Activated B cell treated with CpG ODN at 0.5 μM for 24 hours (primary cell): ENCODE data around the gene CADPS2. TPM values are rescaled to one million over a fixed set of nuclear protein-coding genes. Genes with fewer than 3 reads are reported as not detected.

Experiments
- ATAC-seq: fragments of 200-7000 bp; cut with Tn5 transposase; one replicate; pipeline ENCODE4 v1.10.0; 2021; ENCODE audit warnings: low read depth, mild to moderate bottlenecking, moderate library complexity
- CTCF ChIA-PET: fragments of 350-600 bp; sonication (Branson Sonifier 250); formaldehyde crosslinking; loops from one replicate; lab custom pipeline; 2021; ENCODE audit warnings: antibody characterized with exemption; lab: Charles Lee
- POLR2A ChIA-PET: fragments of 350-600 bp; sonication (Branson Sonifier 250); formaldehyde crosslinking; loops from one replicate; lab custom pipeline; 2021; ENCODE audit warnings: antibody characterized with exemption; lab: Charles Lee
- DNase-seq: peaks from one replicate; pipeline ENCODE4 v3.0.0; 2022
- H3K27ac Mint-ChIP-seq: one replicate; pipeline ENCODE4 v1.8.0; 2020; ENCODE audit warnings: mixed read lengths
- H3K27me3 Mint-ChIP-seq: one replicate; pipeline ENCODE4 v1.8.0; 2021; ENCODE audit warnings: mixed read lengths
- H3K36me3 Mint-ChIP-seq: one replicate; pipeline ENCODE4 v1.8.0; 2021; ENCODE audit warnings: low read depth, mixed read lengths
- H3K4me1 Mint-ChIP-seq: one replicate; pipeline ENCODE4 v1.8.0; 2021; ENCODE audit warnings: mixed read lengths
- H3K4me3 Mint-ChIP-seq: one replicate; pipeline ENCODE4 v1.8.0; 2020; ENCODE audit warnings: mild to moderate bottlenecking, mixed read lengths
- H3K9me3 Mint-ChIP-seq: one replicate; pipeline ENCODE4 v1.8.0; 2020; ENCODE audit warnings: mixed read lengths
- intact Hi-C: fragments of 100-400 bp; cut with micrococcal nuclease; formaldehyde crosslinking; loops from one replicate; pipeline ENCODE4 v1.15.1; 2024
- total RNA-seq: library from RNA; stranded (reverse); gene quantifications from 2 replicates; pipeline ENCODE4 v1.2.3, GENCODE V29; 2022
- TF ChIP-seq, protein P1 (sequence below): fragments of 200-600 bp; IDR thresholded peaks from one replicate; pipeline ENCODE4 v1.8.0; 2022; ENCODE audit warnings: antibody characterized with exemption, mild to moderate bottlenecking

The CADPS2 gene
- total RNA-seq, 1 donor from 2014 or later: not detected

DNA sequence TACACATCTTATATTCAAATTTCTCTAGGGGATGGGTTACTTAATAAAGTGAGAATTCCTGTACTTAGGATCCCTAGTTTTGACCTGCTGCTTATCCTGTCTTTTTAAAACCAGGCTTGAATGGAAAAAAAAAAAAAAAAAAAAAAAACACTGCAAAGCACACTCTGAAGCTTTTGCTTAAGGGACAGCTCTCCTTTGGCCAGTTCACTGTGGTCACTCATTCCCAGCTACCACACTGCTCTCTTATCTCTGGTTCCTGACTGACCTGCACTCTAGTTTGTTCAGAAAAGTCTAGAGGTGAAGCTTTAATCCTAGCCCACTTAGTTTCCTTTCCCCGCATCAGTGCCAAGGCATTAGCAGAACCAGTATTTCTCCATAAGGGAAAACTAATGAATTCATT lies 82.4 kb downstream of the CADPS2 start:
- no peak overlapping the region for H3K4me3 Mint-ChIP-seq
- H3K4me1 Mint-ChIP-seq: no peaks in the 10 kb centered on the region
- H3K36me3 Mint-ChIP-seq: no peaks in the 10 kb centered on the region
- intact Hi-C loops: no loop called here
- TF ChIP-seq, protein P1, sequence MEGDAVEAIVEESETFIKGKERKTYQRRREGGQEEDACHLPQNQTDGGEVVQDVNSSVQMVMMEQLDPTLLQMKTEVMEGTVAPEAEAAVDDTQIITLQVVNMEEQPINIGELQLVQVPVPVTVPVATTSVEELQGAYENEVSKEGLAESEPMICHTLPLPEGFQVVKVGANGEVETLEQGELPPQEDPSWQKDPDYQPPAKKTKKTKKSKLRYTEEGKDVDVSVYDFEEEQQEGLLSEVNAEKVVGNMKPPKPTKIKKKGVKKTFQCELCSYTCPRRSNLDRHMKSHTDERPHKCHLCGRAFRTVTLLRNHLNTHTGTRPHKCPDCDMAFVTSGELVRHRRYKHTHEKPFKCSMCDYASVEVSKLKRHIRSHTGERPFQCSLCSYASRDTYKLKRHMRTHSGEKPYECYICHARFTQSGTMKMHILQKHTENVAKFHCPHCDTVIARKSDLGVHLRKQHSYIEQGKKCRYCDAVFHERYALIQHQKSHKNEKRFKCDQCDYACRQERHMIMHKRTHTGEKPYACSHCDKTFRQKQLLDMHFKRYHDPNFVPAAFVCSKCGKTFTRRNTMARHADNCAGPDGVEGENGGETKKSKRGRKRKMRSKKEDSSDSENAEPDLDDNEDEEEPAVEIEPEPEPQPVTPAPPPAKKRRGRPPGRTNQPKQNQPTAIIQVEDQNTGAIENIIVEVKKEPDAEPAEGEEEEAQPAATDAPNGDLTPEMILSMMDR: no peak
- no peaks in the 10 kb centered on the region for H3K9me3 Mint-ChIP-seq
- no peak overlapping the region for H3K27ac Mint-ChIP-seq
- no peaks in the 10 kb centered on the region for H3K27me3 Mint-ChIP-seq
- ATAC-seq (no peak), DNase-seq (no peak)
- CTCF ChIA-PET: no interaction called here
- POLR2A ChIA-PET: no interaction called here

DNA sequence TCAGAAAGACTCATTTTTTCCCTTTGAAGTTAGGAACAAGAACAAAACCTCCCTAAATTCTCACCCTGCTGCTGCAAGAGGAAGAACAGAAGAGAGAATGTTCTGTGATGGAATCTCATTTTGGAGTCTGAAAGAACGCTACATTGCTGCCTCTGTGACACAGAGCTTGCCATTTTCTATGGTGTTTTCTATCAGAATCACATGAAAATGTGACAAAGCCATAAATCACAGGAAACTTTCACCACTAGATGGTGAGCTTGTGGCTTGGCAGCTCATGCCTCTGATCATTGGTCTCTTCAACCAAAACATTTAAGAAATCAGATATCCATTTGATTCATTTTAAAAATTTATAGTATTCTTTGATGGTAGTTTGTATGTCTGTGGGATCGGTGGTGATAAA lies 82.9 kb downstream of the CADPS2 start:
- Mint-ChIP-seq H3K27ac (no peak overlapping the region), H3K4me3 (no peak overlapping the region), H3K4me1 (no peaks in the 10 kb centered on the region), H3K36me3 (no peaks in the 10 kb centered on the region), H3K27me3 (no peaks in the 10 kb centered on the region), H3K9me3 (no peaks in the 10 kb centered on the region)
- intact Hi-C loops: no loop called here
- CTCF ChIA-PET: no interaction called here
- TF ChIP-seq, protein P1: no peak
- DNase-seq (no peak), ATAC-seq (no peak)
- POLR2A ChIA-PET: no interaction called here

DNA sequence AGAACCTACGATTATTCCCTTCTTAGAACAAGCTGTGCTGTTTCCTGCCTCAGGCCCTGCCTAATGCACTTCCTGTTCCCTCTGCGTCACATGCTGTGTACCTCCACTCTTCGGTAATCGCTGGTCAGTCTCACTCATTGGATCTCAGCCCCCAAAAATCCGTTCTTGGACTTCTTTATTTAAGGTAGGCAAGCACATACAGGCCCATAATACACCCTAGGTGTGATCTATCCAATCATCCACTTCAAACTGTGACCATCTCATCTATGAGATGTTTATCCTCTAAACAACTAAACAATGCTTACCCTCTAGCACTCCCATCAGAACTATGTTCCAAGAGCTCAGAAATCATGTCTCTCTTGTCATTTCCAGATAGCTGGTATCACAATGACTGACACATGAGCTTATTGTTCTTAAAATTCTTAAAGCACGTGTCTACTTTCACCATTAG lies 83.9 kb downstream of the CADPS2 start:
- no peaks in the 10 kb centered on the region for H3K9me3 Mint-ChIP-seq
- TF ChIP-seq, protein P1: no peak
- DNase-seq: no peak
- no peaks in the 10 kb centered on the region for H3K27me3 Mint-ChIP-seq
- no peak for ATAC-seq
- H3K4me3 Mint-ChIP-seq: no peak overlapping the region
- no peaks in the 10 kb centered on the region for H3K36me3 Mint-ChIP-seq
- POLR2A ChIA-PET: no interaction called here
- CTCF ChIA-PET: no interaction called here
- intact Hi-C loops: no loop called here
- H3K4me1 Mint-ChIP-seq: no peaks in the 10 kb centered on the region
- H3K27ac Mint-ChIP-seq: no peak overlapping the region

DNA sequence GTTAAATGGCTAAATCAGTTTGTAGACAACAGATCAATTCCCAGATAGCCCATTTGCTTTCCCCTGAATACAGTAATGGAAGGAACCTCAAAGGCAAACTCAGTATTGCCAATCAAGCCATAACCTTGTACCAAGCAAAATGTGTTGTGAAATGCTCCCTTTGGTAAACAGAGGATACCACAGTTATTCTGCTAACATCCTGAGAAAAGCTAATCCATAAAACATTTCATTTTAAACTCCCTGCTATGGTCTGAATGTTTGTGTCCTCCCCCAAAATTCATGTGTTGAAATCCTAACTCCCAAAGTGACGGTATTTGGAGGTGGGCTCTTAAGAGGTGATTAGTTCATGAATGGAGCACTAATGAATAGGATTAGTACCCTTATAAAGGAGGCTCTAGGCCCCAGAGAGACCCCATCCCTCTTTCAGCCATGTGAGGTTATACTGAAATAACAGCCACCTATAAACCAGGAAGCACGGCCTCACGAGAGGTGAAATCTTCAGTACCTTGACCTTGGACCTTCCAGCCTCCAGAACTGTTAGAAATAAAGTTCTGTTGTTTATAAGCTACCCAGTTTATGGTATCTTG lies 94.2 kb downstream of the CADPS2 start:
- TF ChIP-seq, protein P1: no peak
- DNase-seq: no peak
- Mint-ChIP-seq H3K27me3 (no peaks in the 10 kb centered on the region), H3K4me1 (no peaks in the 10 kb centered on the region), H3K36me3 (no peaks in the 10 kb centered on the region), H3K9me3 (peaks cover 6% of the 10 kb centered on the region), H3K27ac (no peak overlapping the region), H3K4me3 (no peak overlapping the region)
- ATAC-seq: no peak
- ChIA-PET CTCF (no interaction called here), POLR2A (no interaction called here)
- intact Hi-C loops: no loop called here

DNA sequence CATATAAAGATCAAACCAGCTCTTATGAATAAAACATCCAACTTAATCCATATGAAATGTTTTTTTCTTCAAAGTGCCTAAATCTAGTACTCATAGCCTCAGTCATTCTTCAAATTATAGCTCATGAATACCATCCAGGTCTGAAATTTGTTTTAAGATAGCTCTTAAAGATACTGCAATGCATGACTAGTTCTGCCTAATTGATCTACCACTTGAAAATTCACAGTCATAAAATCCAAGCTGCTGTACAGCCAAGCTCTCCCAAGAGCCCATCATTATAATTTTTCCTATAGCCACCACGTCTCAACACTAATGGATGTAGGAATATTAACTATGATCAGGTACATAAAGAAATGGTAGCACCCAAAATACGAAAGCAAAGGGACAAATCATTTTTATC lies 95.7 kb downstream of the CADPS2 start:
- no peak overlapping the region for H3K27ac Mint-ChIP-seq
- H3K36me3 Mint-ChIP-seq: no peaks in the 10 kb centered on the region
- no peak overlapping the region for H3K4me3 Mint-ChIP-seq
- DNase-seq: no peak
- intact Hi-C loops: no loop called here
- peaks cover 3% of the 10 kb centered on the region for H3K9me3 Mint-ChIP-seq
- TF ChIP-seq, protein P1: no peak
- ATAC-seq: no peak
- CTCF ChIA-PET: no interaction called here
- H3K27me3 Mint-ChIP-seq: no peaks in the 10 kb centered on the region
- no peaks in the 10 kb centered on the region for H3K4me1 Mint-ChIP-seq
- POLR2A ChIA-PET: no interaction called here
